Mesendoderm (in vitro differentiated cells): ENCODE measurements around the gene DCXR.

Experiments used
- DNase-seq: peaks from one replicate; pipeline ENCODE4 v3.0.0; 2013
- H2AK5ac ChIP-seq: 2 replicates; pipeline ENCODE4 v1.6.1; 2013; ENCODE audit warnings: low read length, inconsistent platforms
- H2BK120ac ChIP-seq: 2 replicates; pipeline ENCODE4 v1.6.1; 2013; ENCODE audit warnings: low read depth, mild to moderate bottlenecking, low read length, moderate library complexity, mixed read lengths
- H2BK15ac ChIP-seq: replicated peaks from 2 replicates; pipeline ENCODE4 v1.6.1; 2013; ENCODE audit warnings: low read depth, mild to moderate bottlenecking, moderate library complexity
- H2BK5ac ChIP-seq: 2 replicates; pipeline ENCODE4 v1.6.1; 2013; ENCODE audit warnings: low read length, inconsistent platforms
- H3K18ac ChIP-seq: 2 replicates; pipeline ENCODE4 v1.6.1; 2013; ENCODE audit warnings: mild to moderate bottlenecking, low read length, mixed read lengths
- H3K23ac ChIP-seq: one replicate; pipeline ENCODE4 v1.6.1; 2013; ENCODE audit warnings: low read length
- H3K27ac ChIP-seq: 2 replicates; pipeline ENCODE4 v1.5.1; 2013; ENCODE audit warnings: low read depth, mild to moderate bottlenecking, inconsistent platforms, low read length, moderate library complexity
- H3K27me3 ChIP-seq: 2 replicates; pipeline ENCODE4 v1.6.1; 2013; ENCODE audit warnings: low read length, control low read depth, mild to moderate bottlenecking, inconsistent platforms; ENCODE audit not compliant: insufficient read depth, poor library complexity
- H3K36me3 ChIP-seq: 2 replicates; pipeline ENCODE4 v1.6.1; 2013; ENCODE audit warnings: low read length, inconsistent platforms; ENCODE audit not compliant: control insufficient read depth, insufficient read depth
- H3K4ac ChIP-seq: one replicate; pipeline ENCODE4 v1.6.1; 2013; ENCODE audit warnings: low read depth, mild to moderate bottlenecking, low read length, moderate library complexity
- H3K4me1 ChIP-seq: 2 replicates; pipeline ENCODE4 v1.6.1; 2013; ENCODE audit warnings: low read depth, low read length, inconsistent platforms; ENCODE audit not compliant: control insufficient read depth
- H3K4me2 ChIP-seq: 2 replicates; pipeline ENCODE4 v1.6.1; 2013; ENCODE audit warnings: low read length
- H3K4me3 ChIP-seq: 2 replicates; pipeline ENCODE4 v1.5.1; 2013; ENCODE audit warnings: mild to moderate bottlenecking, low read length
- H3K56ac ChIP-seq: one replicate; pipeline ENCODE4 v1.6.1; 2013; ENCODE audit warnings: low read length
- H3K79me1 ChIP-seq: 2 replicates; pipeline ENCODE4 v1.6.1; 2013; ENCODE audit warnings: low read length, inconsistent platforms
- H3K79me2 ChIP-seq: 2 replicates; pipeline ENCODE4 v1.6.1; 2013; ENCODE audit warnings: mild to moderate bottlenecking, low read length; ENCODE audit not compliant: control insufficient read depth, insufficient read depth
- H3K9ac ChIP-seq: 2 replicates; pipeline ENCODE4 v1.6.1; 2013; ENCODE audit warnings: low read length, inconsistent platforms
- H4K5ac ChIP-seq: one replicate; pipeline ENCODE4 v1.6.1; 2013; ENCODE audit warnings: low read length
- H4K8ac ChIP-seq: one replicate; pipeline ENCODE4 v1.6.1; 2013; ENCODE audit warnings: low read depth, mild to moderate bottlenecking, control low read depth, low read length, moderate library complexity
- WGBS: extraction: QIAGEN DNeasy Blood & Tissue Kit; methylation state at CpG from one replicate; pipeline ENCODE4 v1.1.7; 2013; ENCODE audit warnings: low lambda C conversion rate, missing lambda C conversion rate; ENCODE audit not compliant: insufficient coverage; ENCODE audit errors: extremely low coverage; 5-methylcytosine and 5-hydroxymethylcytosine counted together

Gene DCXR

DNA sequence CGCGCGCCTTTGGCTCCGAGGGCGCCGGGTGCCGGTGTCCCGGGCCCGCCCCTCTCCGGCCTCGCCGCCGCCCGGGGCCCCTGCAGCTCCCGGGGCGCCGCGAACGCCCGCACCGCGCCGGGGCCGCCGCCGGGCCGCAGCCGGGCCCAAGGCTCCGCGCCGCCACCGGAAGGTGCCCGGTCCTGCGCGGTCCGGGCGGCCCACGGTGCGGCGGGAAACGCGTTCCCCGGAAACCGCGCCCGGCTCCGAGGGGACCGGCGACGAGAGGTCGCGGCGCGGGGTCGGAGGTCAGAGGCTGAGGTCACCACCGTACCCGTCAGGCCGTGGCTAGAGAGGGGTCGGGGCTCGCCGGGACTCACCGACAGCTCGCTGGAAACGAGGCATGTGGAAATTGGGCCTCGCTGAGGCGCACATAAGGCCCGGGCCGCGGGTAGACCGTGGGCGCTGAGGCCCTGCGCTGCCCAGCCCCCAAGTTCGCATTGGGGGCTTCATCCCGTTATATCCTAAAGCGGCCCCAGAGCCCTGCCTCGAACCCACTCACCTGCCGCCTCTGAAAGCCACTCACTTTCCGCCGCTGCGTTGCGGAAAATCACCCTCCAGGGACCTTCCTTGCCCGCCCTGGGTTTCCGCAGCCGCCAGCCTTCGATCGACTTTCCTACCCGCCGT lies 28.3 kb upstream of the DCXR start, which contains the start of gene DUS1L:
TSS of gene DUS1L (minus strand) at position 167 of the 666 bp plus-strand sequence. CDS start 745 bp downstream, outside the sequence.
- DNase-seq = peak; percentile 50
- WGBS = no CpG with 5 or more reads among the region's 88 CpGs
- peak within 1 kb of the TSS; percentile 73 for H3K4me3 ChIP-seq

DNA sequence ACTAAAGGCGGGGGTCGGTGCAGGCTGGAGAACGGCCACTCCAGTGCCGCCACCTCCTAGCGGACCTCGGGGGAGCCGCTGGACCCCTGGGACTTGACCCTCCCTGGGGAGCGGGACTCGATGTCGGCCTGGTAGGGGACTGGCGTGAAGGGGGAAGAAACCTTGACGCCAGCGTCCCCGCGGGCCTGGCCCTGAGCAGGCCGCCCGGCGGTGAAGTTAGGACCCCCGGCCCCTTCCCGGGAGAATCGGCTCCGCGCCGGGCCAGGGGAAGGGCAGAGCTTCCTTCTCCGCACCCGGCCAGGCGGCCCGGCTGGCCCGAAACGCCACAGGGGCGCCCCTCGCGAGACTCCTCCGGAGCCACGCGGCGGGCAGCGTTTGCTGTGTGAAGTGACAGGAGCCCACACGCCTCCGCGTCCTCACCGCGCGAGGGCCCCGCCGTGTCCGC lies 27.7 kb upstream of the DCXR start:
- Histone ChIP-seq H3K4me3 (peak overlapping the region; percentile 73), H3K79me1 (peaks cover 2% of the 10 kb centered on the region), H3K4me2 (peak overlapping the region; percentile 53), H3K27ac (no peak overlapping the region), H2BK120ac (no peak overlapping the region), H3K4ac (peak overlapping the region; percentile 39), H4K8ac (no peak overlapping the region), H3K36me3 (peaks cover 4% of the 10 kb centered on the region), H3K23ac (no peak overlapping the region), H3K9ac (peak overlapping the region; percentile 85), H3K27me3 (no peaks in the 10 kb centered on the region), H3K79me2 (no peaks in the 10 kb centered on the region), H3K56ac (peak overlapping the region; percentile 94), H3K18ac (no peak overlapping the region), H3K4me1 (no peaks in the 10 kb centered on the region), H2BK5ac (no peak overlapping the region), H2BK15ac (no peak overlapping the region), H4K5ac (no peak overlapping the region), H2AK5ac (no peak overlapping the region)
- WGBS = no CpG with 5 or more reads among the region's 47 CpGs
- DNase-seq = no peak

More for the DNA sequence above, 28.3 kb upstream of the DCXR start, which contains the start of gene DUS1L:
- H3K9ac ChIP-seq = peak within 1 kb of the TSS; percentile 88
- peaks cover 2% of the 10 kb centered on the region for H3K79me1 ChIP-seq
- H2BK120ac ChIP-seq = no peak within 1 kb of the TSS
- no peaks in the 10 kb centered on the region for H3K27me3 ChIP-seq
- H3K23ac ChIP-seq = peak within 1 kb of the TSS; percentile 3
- no peaks in the 10 kb centered on the region for H3K4me1 ChIP-seq
- no peak within 1 kb of the TSS for H2BK15ac ChIP-seq
- H4K5ac ChIP-seq = no peak within 1 kb of the TSS
- H3K4me2 ChIP-seq = peak within 1 kb of the TSS; percentile 68
- H2BK5ac ChIP-seq = no peak within 1 kb of the TSS
- H3K18ac ChIP-seq = peak within 1 kb of the TSS; percentile 1
- H3K36me3 ChIP-seq = peaks cover 2% of the 10 kb centered on the region
- no peak within 1 kb of the TSS for H2AK5ac ChIP-seq
- no peak within 1 kb of the TSS for H3K27ac ChIP-seq
- no peaks in the 10 kb centered on the region for H3K79me2 ChIP-seq
- peak within 1 kb of the TSS; percentile 39 for H3K4ac ChIP-seq
- peak within 1 kb of the TSS; percentile 95 for H3K56ac ChIP-seq
- H4K8ac ChIP-seq = peak within 1 kb of the TSS; percentile 90

DNA sequence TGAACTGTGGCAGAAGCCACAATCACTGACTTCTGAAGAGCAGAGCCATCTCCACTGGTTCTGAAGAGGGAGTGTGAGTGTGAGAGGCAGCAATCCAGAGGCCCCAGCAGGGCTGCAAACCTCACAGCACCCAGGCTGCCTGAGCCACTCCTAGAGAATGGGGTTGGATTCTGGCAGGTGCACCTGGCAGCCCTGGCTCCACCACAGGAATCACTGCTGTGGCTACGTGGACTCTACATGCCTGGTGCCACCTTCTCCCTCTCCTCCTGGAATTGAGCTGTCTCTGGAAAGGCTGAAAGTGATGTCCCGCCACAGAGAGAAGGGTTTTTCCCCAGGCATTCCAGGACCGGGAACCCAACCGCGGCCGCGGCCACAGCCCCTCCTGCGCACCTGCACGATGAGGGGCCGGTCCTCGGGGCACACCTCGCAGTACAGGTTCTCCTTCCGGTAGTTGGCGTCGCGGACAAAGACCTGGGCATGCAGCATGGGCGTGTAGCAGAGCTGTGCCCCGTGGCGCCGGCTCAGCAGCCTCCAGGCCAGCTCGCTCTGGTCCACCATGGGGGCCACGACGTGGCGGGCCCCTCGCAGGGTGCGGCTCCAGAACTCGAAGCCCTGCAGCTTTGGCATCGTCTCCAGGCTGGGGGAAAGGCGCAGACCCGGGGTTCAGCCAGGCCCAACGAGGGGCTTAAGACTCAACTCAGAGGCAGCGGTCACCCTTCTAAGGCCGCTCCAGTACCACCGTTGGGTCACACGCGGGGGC lies 27.1 kb upstream of the DCXR start:
- DNase-seq = no peak
- Histone ChIP-seq H3K4me1 (no peaks in the 10 kb centered on the region), H3K4me2 (peak overlapping the region; percentile 53), H3K4ac (no peak overlapping the region), H3K23ac (no peak overlapping the region), H3K18ac (no peak overlapping the region), H3K27me3 (no peaks in the 10 kb centered on the region), H2BK120ac (no peak overlapping the region), H4K8ac (no peak overlapping the region), H3K79me1 (peaks cover 2% of the 10 kb centered on the region), H3K4me3 (peak overlapping the region; percentile 73), H3K9ac (peak overlapping the region; percentile 85), H3K36me3 (peaks cover 4% of the 10 kb centered on the region), H2BK15ac (no peak overlapping the region), H3K79me2 (no peaks in the 10 kb centered on the region), H2BK5ac (no peak overlapping the region), H3K56ac (peak overlapping the region; percentile 94), H4K5ac (no peak overlapping the region), H3K27ac (no peak overlapping the region), H2AK5ac (no peak overlapping the region)
- no CpG with 5 or more reads among the region's 36 CpGs for WGBS

DNA sequence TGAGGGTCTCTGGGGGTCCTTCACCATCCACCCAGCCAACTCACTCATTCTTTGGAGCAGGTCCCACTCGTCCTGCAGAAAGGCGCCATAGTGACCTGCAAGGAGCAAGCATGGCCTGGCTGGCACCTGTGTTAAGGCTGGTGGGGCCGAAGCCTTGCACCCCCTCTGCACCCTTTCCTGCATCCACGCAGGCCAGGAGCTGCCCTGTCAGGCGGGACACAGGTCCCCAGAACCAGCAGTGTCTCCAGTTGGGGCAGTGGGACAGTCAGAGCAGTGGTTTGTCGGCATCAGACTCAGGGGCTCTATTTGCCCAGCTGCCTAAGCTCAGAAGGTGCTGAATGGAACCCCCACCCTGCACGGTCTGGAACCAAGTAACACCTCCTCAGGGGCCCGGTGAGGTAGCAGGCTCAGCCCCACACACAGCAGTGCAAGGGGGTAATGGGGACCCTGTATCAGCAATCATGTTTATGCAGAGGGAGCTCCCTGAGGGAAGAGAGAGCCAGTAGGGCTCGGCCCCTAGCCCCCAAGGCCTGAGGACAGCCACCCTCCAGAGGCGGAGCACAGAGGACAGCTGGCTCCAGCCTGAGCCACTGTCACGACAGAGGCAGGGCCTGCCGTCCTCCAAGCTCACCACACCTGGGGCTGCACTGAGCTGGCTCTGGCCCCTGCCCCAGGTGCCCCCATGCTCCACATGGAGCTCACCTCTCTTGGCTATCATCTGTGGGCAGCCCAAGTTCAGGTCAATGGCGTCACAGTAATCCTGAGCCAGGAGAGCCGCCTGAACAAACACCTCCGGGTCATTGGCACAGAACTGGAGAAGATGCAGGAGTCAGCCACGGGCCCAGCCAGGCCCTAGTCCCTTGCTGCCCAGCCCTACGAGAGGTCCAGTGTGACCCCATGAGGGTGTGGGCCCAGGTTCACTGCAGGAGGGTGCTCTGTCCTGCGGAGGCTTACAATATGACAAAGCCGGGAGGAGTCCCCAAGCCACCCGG lies 26.2 kb upstream of the DCXR start:
- Histone ChIP-seq H3K4me1 (no peaks in the 10 kb centered on the region), H3K56ac (no peak overlapping the region), H3K79me1 (peaks cover 2% of the 10 kb centered on the region), H3K23ac (no peak overlapping the region), H3K18ac (no peak overlapping the region), H4K5ac (no peak overlapping the region), H3K4me3 (no peak overlapping the region), H3K9ac (no peak overlapping the region), H3K79me2 (no peaks in the 10 kb centered on the region), H3K4me2 (no peak overlapping the region), H2BK15ac (no peak overlapping the region), H3K27ac (no peak overlapping the region), H2AK5ac (no peak overlapping the region), H2BK120ac (no peak overlapping the region), H3K36me3 (peaks cover 4% of the 10 kb centered on the region), H3K27me3 (no peaks in the 10 kb centered on the region), H4K8ac (no peak overlapping the region), H2BK5ac (no peak overlapping the region), H3K4ac (no peak overlapping the region)
- WGBS = no CpG with 5 or more reads among the region's 20 CpGs
- no peak for DNase-seq

DNA sequence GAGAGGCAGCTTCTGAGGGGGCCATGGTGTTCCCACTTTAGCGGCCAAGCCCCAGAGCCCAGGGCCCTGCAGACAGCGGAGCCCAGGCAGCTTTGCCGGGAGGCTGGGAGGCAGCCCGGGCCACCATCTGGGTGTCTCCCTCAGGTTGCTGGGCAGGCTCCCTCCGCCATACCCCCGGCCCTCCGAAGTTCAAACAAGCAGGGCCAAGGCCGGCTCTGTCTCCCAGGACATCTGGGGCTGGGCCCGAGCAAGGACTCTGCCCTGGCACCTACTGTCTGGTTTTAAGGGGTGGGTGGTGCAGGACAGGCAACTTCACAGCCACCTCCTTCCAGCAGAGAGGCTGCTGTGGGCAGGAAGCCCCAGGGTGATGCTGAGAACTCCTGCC lies 25.5 kb upstream of the DCXR start:
- H3K4ac ChIP-seq = no peak overlapping the region
- H3K79me2 ChIP-seq = no peaks in the 10 kb centered on the region
- DNase-seq = no peak
- H3K4me2 ChIP-seq = no peak overlapping the region
- no peak overlapping the region for H4K5ac ChIP-seq
- no peak overlapping the region for H4K8ac ChIP-seq
- no peaks in the 10 kb centered on the region for H3K27me3 ChIP-seq
- no peak overlapping the region for H2AK5ac ChIP-seq
- peaks cover 2% of the 10 kb centered on the region for H3K79me1 ChIP-seq
- WGBS = no CpG with 5 or more reads among the region's 9 CpGs
- H2BK120ac ChIP-seq = no peak overlapping the region
- no peak overlapping the region for H3K56ac ChIP-seq
- H3K4me1 ChIP-seq = no peaks in the 10 kb centered on the region
- peaks cover 4% of the 10 kb centered on the region for H3K36me3 ChIP-seq
- no peak overlapping the region for H3K27ac ChIP-seq
- no peak overlapping the region for H2BK15ac ChIP-seq
- no peak overlapping the region for H3K23ac ChIP-seq
- no peak overlapping the region for H3K18ac ChIP-seq
- H3K4me3 ChIP-seq = no peak overlapping the region
- no peak overlapping the region for H3K9ac ChIP-seq
- H2BK5ac ChIP-seq = no peak overlapping the region
